Upper lobe of right lung (tissue), 1 donor: ENCODE results near the gene ADAMTSL3. TPM values are rescaled to one million over a fixed set of nuclear protein-coding genes. Genes with fewer than 3 reads are reported as not detected.

Experiments
- ATAC-seq: fragments of 200-7000 bp; cut with Tn5 transposase; one replicate; pipeline ENCODE4 v1.9.1; 2020; ENCODE audit warnings: mild to moderate bottlenecking, moderate library complexity
- DNase-seq: peaks from one replicate; pipeline ENCODE4 v3.0.0-alpha.2; 2020
- H3K27ac ChIP-seq: fragments of 200-600 bp; one replicate; pipeline ENCODE4 v1.8.0; 2022
- H3K27me3 ChIP-seq: fragments of 200-600 bp; one replicate; pipeline ENCODE4 v1.8.0; 2022; ENCODE audit warnings: mild to moderate bottlenecking
- H3K36me3 ChIP-seq: fragments of 200-600 bp; one replicate; pipeline ENCODE4 v1.8.0; 2022
- H3K4me1 ChIP-seq: fragments of 200-600 bp; one replicate; pipeline ENCODE4 v1.8.0; 2022
- H3K4me3 ChIP-seq: fragments of 200-600 bp; one replicate; pipeline ENCODE4 v1.8.0; 2022; ENCODE audit warnings: mild to moderate bottlenecking
- H3K9me3 ChIP-seq: fragments of 200-600 bp; one replicate; pipeline ENCODE4 v1.8.0; 2022
- CTCF ChIP-seq: fragments of 200-600 bp; IDR thresholded peaks from one replicate; pipeline ENCODE4 v1.8.0; 2022; ENCODE audit warnings: antibody characterized with exemption
- intact Hi-C: fragments of 100-400 bp; cut with DNase I; formaldehyde crosslinking; loops from one replicate; pipeline ENCODE4 v1.11.0; 2022
- total RNA-seq: library from RNA; stranded (reverse); fragmentation: NEBNext Ultra II Directional; extraction: Animal tissue kit (Norgen Biotek cat#: 25700); gene quantifications from one replicate; pipeline ENCODE4 v1.2.1, GENCODE V29; 2021
- donor health status: DM: no; HTN: yes; CAD: no; lungs with severe emphysema.

The ADAMTSL3 gene
- total RNA-seq, 1 donor from 2014 or later = 26.2 TPM

GRCh38 chr15:83708328-83708727 is 54.4 kb downstream of the ADAMTSL3 start:
- no peak overlapping the region for H3K27ac ChIP-seq
- H3K4me3 ChIP-seq = no peak overlapping the region
- no peaks in the 10 kb centered on the region for H3K9me3 ChIP-seq
- DNase-seq (no peak), ATAC-seq (no peak)
- no peaks in the 10 kb centered on the region for H3K36me3 ChIP-seq
- H3K27me3 ChIP-seq = no peaks in the 10 kb centered on the region
- no peak for TF ChIP-seq CTCF
- intact Hi-C loops = no loop called here
- H3K4me1 ChIP-seq = no peaks in the 10 kb centered on the region

- no peak overlapping the region for H3K27ac ChIP-seq
- no peak for DNase-seq
- no peaks in the 10 kb centered on the region for H3K27me3 ChIP-seq
- no peak for ATAC-seq
- no peaks in the 10 kb centered on the region for H3K9me3 ChIP-seq
- no peak for TF ChIP-seq CTCF
- intact Hi-C loops = no loop called here
- no peaks in the 10 kb centered on the region for H3K4me1 ChIP-seq
- H3K4me3 ChIP-seq = no peak overlapping the region
- no peaks in the 10 kb centered on the region for H3K36me3 ChIP-seq
These were observed 55.3 kb downstream of the ADAMTSL3 start for GRCh38 chr15:83709241-83709640.

GRCh38 chr15:83709811-83710210 is 55.9 kb downstream of the ADAMTSL3 start:
- Histone ChIP-seq H3K4me3 (no peak overlapping the region), H3K27me3 (no peaks in the 10 kb centered on the region), H3K36me3 (no peaks in the 10 kb centered on the region), H3K27ac (no peak overlapping the region), H3K9me3 (no peaks in the 10 kb centered on the region), H3K4me1 (no peaks in the 10 kb centered on the region)
- intact Hi-C loops = no loop called here
- no peak for DNase-seq
- ATAC-seq = no peak
- TF ChIP-seq CTCF = no peak

- no peak for ATAC-seq
- no peaks in the 10 kb centered on the region for H3K4me1 ChIP-seq
These were observed 56.5 kb downstream of the ADAMTSL3 start for GRCh38 chr15:83710452-83710851.

GRCh38 chr15:83711236-83711635 is 57.3 kb downstream of the ADAMTSL3 start:
- Histone ChIP-seq H3K36me3 (no peaks in the 10 kb centered on the region), H3K9me3 (no peaks in the 10 kb centered on the region), H3K4me1 (no peaks in the 10 kb centered on the region), H3K27me3 (no peaks in the 10 kb centered on the region), H3K4me3 (no peak overlapping the region), H3K27ac (no peak overlapping the region)
- intact Hi-C loops = no loop called here
- TF ChIP-seq CTCF = no peak
- DNase-seq (no peak), ATAC-seq (no peak)

More at GRCh38 chr15:83710452-83710851, 56.5 kb downstream of the ADAMTSL3 start:
- intact Hi-C loops = no loop called here
- Histone ChIP-seq H3K27ac (no peak overlapping the region), H3K4me3 (no peak overlapping the region), H3K27me3 (no peaks in the 10 kb centered on the region), H3K36me3 (no peaks in the 10 kb centered on the region), H3K9me3 (no peaks in the 10 kb centered on the region)
- TF ChIP-seq CTCF = no peak
- no peak for DNase-seq

GRCh38 chr15:83713242-83713641 is 59.3 kb downstream of the ADAMTSL3 start:
- H3K27me3 ChIP-seq = no peaks in the 10 kb centered on the region
- H3K4me3 ChIP-seq = no peak overlapping the region
- no peaks in the 10 kb centered on the region for H3K4me1 ChIP-seq
- H3K9me3 ChIP-seq = no peaks in the 10 kb centered on the region
- no peak for ATAC-seq
- intact Hi-C loops = no loop called here
- no peaks in the 10 kb centered on the region for H3K36me3 ChIP-seq
- no peak for DNase-seq
- H3K27ac ChIP-seq = no peak overlapping the region
- TF ChIP-seq CTCF = no peak
